MM.1S (cell line): ENCODE results near the gene LYSMD4.

Experiments
- EZH2 ChIP-seq: fragments of 300-600 bp; sonication (generic); optimal IDR thresholded peaks from 2 replicates; pipeline ENCODE3; 2017; ENCODE audit warnings: low read depth, mild to moderate bottlenecking, antibody characterized with exemption, low read length, mixed read lengths
- EZH2phosphoT487 ChIP-seq: fragments of 300-600 bp; sonication (generic); IDR thresholded peaks from 2 replicates; pipeline ENCODE4 v1.6.1; 2018; ENCODE audit warnings: antibody characterized with exemption, low read length
- TF ChIP-seq, protein P1 (sequence below): fragments of 300-600 bp; sonication (generic); IDR thresholded peaks from 2 replicates; pipeline ENCODE4 v1.5.1; 2016; ENCODE audit warnings: antibody characterized with exemption, low read length, mixed read lengths

GRCh38 chr15:99708563-99708962, 24.7 kb downstream of the LYSMD4 start:
- TF ChIP-seq, protein P1, sequence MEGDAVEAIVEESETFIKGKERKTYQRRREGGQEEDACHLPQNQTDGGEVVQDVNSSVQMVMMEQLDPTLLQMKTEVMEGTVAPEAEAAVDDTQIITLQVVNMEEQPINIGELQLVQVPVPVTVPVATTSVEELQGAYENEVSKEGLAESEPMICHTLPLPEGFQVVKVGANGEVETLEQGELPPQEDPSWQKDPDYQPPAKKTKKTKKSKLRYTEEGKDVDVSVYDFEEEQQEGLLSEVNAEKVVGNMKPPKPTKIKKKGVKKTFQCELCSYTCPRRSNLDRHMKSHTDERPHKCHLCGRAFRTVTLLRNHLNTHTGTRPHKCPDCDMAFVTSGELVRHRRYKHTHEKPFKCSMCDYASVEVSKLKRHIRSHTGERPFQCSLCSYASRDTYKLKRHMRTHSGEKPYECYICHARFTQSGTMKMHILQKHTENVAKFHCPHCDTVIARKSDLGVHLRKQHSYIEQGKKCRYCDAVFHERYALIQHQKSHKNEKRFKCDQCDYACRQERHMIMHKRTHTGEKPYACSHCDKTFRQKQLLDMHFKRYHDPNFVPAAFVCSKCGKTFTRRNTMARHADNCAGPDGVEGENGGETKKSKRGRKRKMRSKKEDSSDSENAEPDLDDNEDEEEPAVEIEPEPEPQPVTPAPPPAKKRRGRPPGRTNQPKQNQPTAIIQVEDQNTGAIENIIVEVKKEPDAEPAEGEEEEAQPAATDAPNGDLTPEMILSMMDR: no peak
- TF ChIP-seq EZH2phosphoT487: no peak
- no peak for TF ChIP-seq EZH2
